Neural progenitor cell (in vitro differentiated cells): ENCODE data around the gene CHST8. TPM values are rescaled to one million over a fixed set of nuclear protein-coding genes. Genes with fewer than 3 reads are reported as not detected.

Experiments used
- DNase-seq: peaks from one replicate; pipeline ENCODE4 v3.0.0-alpha.2; 2016; ENCODE audit warnings: low spot score
- H2AFZ ChIP-seq: fragments of 200-600 bp; sonication (generic); replicated peaks from 2 replicates; pipeline ENCODE4 v1.6.1; 2016; ENCODE audit warnings: antibody characterized with exemption
- H3F3A ChIP-seq: fragments of 200-600 bp; sonication (generic); 2 replicates; pipeline ENCODE4 v1.6.1; 2016; ENCODE audit warnings: antibody characterized with exemption, low read depth
- H3K27ac ChIP-seq: fragments of 200-600 bp; sonication (generic); 2 replicates; pipeline ENCODE4 v1.5.1; 2016; ENCODE audit warnings: mild to moderate bottlenecking
- H3K27me3 ChIP-seq: fragments of 200-600 bp; sonication (generic); 2 replicates; pipeline ENCODE4 v1.6.1; 2016; ENCODE audit warnings: mild to moderate bottlenecking, moderate library complexity
- H3K36me3 ChIP-seq: fragments of 200-600 bp; sonication (generic); 2 replicates; pipeline ENCODE4 v1.5.1; 2016
- H3K4me1 ChIP-seq: fragments of 200-600 bp; sonication (generic); 2 replicates; pipeline ENCODE4 v1.6.1; 2016; ENCODE audit warnings: mixed run types
- H3K4me2 ChIP-seq: fragments of 200-600 bp; sonication (generic); 2 replicates; pipeline ENCODE4 v1.6.1; 2016
- H3K4me3 ChIP-seq: fragments of 200-600 bp; sonication (generic); 2 replicates; pipeline ENCODE4 v1.5.1; 2016
- H3K79me2 ChIP-seq: fragments of 200-600 bp; sonication (generic); 2 replicates; pipeline ENCODE4 v1.6.1; 2016; ENCODE audit warnings: low read depth
- H3K9ac ChIP-seq: fragments of 200-600 bp; sonication (generic); 2 replicates; pipeline ENCODE4 v1.6.1; 2016
- H3K9me3 ChIP-seq: fragments of 200-600 bp; sonication (generic); 2 replicates; pipeline ENCODE4 v1.5.1; 2016; ENCODE audit warnings: low read depth
- H4K20me1 ChIP-seq: fragments of 200-600 bp; sonication (generic); 2 replicates; pipeline ENCODE4 v1.6.1; 2016; ENCODE audit warnings: low read depth
- H3K27ac Mint-ChIP-seq: 3 replicates; pipeline ENCODE4 v1.8.0; 2021; ENCODE audit warnings: mixed read lengths
- H3K27me3 Mint-ChIP-seq: 2 replicates; pipeline ENCODE4 v1.8.0; 2022; ENCODE audit warnings: low read depth, mild to moderate bottlenecking, inconsistent platforms, moderate library complexity, mixed read lengths; ENCODE audit not compliant: insufficient read depth
- H3K36me3 Mint-ChIP-seq: 3 replicates; pipeline ENCODE4 v1.8.0; 2021; ENCODE audit warnings: mixed read lengths
- H3K4me1 Mint-ChIP-seq: 3 replicates; pipeline ENCODE4 v1.8.0; 2021; ENCODE audit warnings: mixed read lengths
- H3K4me3 Mint-ChIP-seq: 3 replicates; pipeline ENCODE4 v1.8.0; 2021; ENCODE audit warnings: mild to moderate bottlenecking, moderate library complexity, mixed read lengths
- H3K9me3 Mint-ChIP-seq: 3 replicates; pipeline ENCODE4 v1.8.0; 2020; ENCODE audit warnings: mixed read lengths
- EZH2 ChIP-seq: fragments of 200-600 bp; sonication (generic); IDR thresholded peaks from 2 replicates; pipeline ENCODE4 v1.6.1; 2017; ENCODE audit warnings: antibody characterized with exemption, mild to moderate bottlenecking, moderate library complexity
- EZH2phosphoT487 ChIP-seq: fragments of 200-600 bp; sonication (generic); IDR thresholded peaks from 2 replicates; pipeline ENCODE4 v1.6.1; 2017; ENCODE audit warnings: antibody characterized with exemption
- total RNA-seq: library from RNA; depleted of rRNA; stranded (reverse); fragments of >200 nt; gene quantifications from 2 replicates; pipeline ENCODE4 v1.2.3, GENCODE V29; 2015; ENCODE audit warnings: low replicate concordance
- TF ChIP-seq, protein P1 (sequence below): fragments of 200-600 bp; sonication (generic); IDR thresholded peaks from 2 replicates; pipeline ENCODE4 v1.5.1; 2017; ENCODE audit warnings: antibody characterized with exemption, mild to moderate bottlenecking

The CHST8 gene
- total RNA-seq, 1 donor from 2014 or later = 0.92 TPM

GRCh38 chr19:33808399-33808798 is 186.6 kb downstream of the CHST8 start:
- TF ChIP-seq EZH2phosphoT487 = no peak
- TF ChIP-seq EZH2 = no peak
- TF ChIP-seq, protein P1, sequence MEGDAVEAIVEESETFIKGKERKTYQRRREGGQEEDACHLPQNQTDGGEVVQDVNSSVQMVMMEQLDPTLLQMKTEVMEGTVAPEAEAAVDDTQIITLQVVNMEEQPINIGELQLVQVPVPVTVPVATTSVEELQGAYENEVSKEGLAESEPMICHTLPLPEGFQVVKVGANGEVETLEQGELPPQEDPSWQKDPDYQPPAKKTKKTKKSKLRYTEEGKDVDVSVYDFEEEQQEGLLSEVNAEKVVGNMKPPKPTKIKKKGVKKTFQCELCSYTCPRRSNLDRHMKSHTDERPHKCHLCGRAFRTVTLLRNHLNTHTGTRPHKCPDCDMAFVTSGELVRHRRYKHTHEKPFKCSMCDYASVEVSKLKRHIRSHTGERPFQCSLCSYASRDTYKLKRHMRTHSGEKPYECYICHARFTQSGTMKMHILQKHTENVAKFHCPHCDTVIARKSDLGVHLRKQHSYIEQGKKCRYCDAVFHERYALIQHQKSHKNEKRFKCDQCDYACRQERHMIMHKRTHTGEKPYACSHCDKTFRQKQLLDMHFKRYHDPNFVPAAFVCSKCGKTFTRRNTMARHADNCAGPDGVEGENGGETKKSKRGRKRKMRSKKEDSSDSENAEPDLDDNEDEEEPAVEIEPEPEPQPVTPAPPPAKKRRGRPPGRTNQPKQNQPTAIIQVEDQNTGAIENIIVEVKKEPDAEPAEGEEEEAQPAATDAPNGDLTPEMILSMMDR = no peak
- H3K27ac Mint-ChIP-seq = no peak overlapping the region
- no peaks in the 10 kb centered on the region for H3K27me3 ChIP-seq
- H3K4me1 ChIP-seq = no peaks in the 10 kb centered on the region
- DNase-seq = no peak
- no peaks in the 10 kb centered on the region for H3K9me3 Mint-ChIP-seq
- no peaks in the 10 kb centered on the region for H3K9me3 ChIP-seq
- no peak overlapping the region for H3K4me3 ChIP-seq
- no peak overlapping the region for H3K9ac ChIP-seq
- H3K27me3 Mint-ChIP-seq = peaks cover 8% of the 10 kb centered on the region
- no peaks in the 10 kb centered on the region for H3K36me3 ChIP-seq
- peaks cover 4% of the 10 kb centered on the region for H3K4me1 Mint-ChIP-seq
- peaks cover 25% of the 10 kb centered on the region for H3K36me3 Mint-ChIP-seq
- no peak overlapping the region for H3K4me2 ChIP-seq
- no peak overlapping the region for H3K27ac ChIP-seq
- H2AFZ ChIP-seq = no peak overlapping the region
- no peaks in the 10 kb centered on the region for H3F3A ChIP-seq
- H3K4me3 Mint-ChIP-seq = no peak overlapping the region
- H3K79me2 ChIP-seq = peaks cover 11% of the 10 kb centered on the region
- H4K20me1 ChIP-seq = peaks cover 16% of the 10 kb centered on the region

DNA sequence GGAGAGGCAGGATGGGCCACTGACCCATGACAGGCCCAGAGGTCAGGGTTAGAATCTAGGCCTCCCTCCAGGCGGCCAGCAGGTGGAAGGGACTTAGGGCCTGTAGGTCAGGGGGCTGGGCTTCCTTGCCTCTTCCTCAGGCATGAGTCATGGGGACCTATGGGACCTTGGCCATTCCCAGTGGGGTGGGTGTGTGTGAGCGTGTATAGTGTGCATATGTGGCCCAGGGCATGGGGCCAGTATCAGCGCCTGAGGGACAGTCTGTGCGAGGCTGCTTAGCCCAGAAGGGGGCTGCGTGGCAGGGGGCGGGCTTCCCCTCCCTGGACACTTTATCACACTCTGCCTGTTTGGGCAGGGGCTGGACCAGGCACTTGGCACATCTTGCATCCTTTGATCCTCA is 188.2 kb downstream of the CHST8 start:
- no peaks in the 10 kb centered on the region for H3K79me2 ChIP-seq
- no peak for DNase-seq
- H3F3A ChIP-seq = no peaks in the 10 kb centered on the region
- H3K4me3 Mint-ChIP-seq = no peak overlapping the region
- H3K27ac ChIP-seq = no peak overlapping the region
- H3K9me3 ChIP-seq = no peaks in the 10 kb centered on the region
- H3K4me3 ChIP-seq = no peak overlapping the region
- no peak overlapping the region for H3K9ac ChIP-seq
- no peak overlapping the region for H2AFZ ChIP-seq
- no peaks in the 10 kb centered on the region for H3K4me1 ChIP-seq
- H3K36me3 Mint-ChIP-seq = peaks cover 24% of the 10 kb centered on the region
- no peaks in the 10 kb centered on the region for H3K27me3 ChIP-seq
- H3K9me3 Mint-ChIP-seq = no peaks in the 10 kb centered on the region
- H3K4me1 Mint-ChIP-seq = peaks cover 15% of the 10 kb centered on the region
- H4K20me1 ChIP-seq = peaks cover 13% of the 10 kb centered on the region
- TF ChIP-seq, protein P1 = no peak
- TF ChIP-seq EZH2phosphoT487 (no peak), EZH2 (no peak)
- H3K36me3 ChIP-seq = no peaks in the 10 kb centered on the region
- no peak overlapping the region for H3K4me2 ChIP-seq
- no peak overlapping the region for H3K27ac Mint-ChIP-seq
- peaks cover 8% of the 10 kb centered on the region for H3K27me3 Mint-ChIP-seq

- peaks cover 10% of the 10 kb centered on the region for H4K20me1 ChIP-seq
- H2AFZ ChIP-seq = no peak overlapping the region
- no peaks in the 10 kb centered on the region for H3K4me1 ChIP-seq
- H3K27ac ChIP-seq = no peak overlapping the region
- Mint-ChIP-seq H3K27me3 (peaks cover 8% of the 10 kb centered on the region), H3K4me3 (no peak overlapping the region), H3K4me1 (peaks cover 20% of the 10 kb centered on the region), H3K36me3 (peaks cover 21% of the 10 kb centered on the region), H3K27ac (no peak overlapping the region), H3K9me3 (no peaks in the 10 kb centered on the region)
- H3K9ac ChIP-seq = no peak overlapping the region
- no peaks in the 10 kb centered on the region for H3K9me3 ChIP-seq
- H3K4me3 ChIP-seq = no peak overlapping the region
- H3K79me2 ChIP-seq = no peaks in the 10 kb centered on the region
- H3K27me3 ChIP-seq = no peaks in the 10 kb centered on the region
- H3K4me2 ChIP-seq = no peak overlapping the region
- H3K36me3 ChIP-seq = no peaks in the 10 kb centered on the region
- no peaks in the 10 kb centered on the region for H3F3A ChIP-seq
- no peak for DNase-seq
- TF ChIP-seq EZH2 (no peak), EZH2phosphoT487 (no peak)
- TF ChIP-seq, protein P1 = no peak
Observed at GRCh38 chr19:33810821-33811220, 189.1 kb downstream of the CHST8 start.
